Fibroblast of mammary gland (primary cell): Measurements from ENCODE around the gene SPINK9.

Experiments
- DNase-seq: peaks from one replicate; pipeline ENCODE4 v3.0.0-alpha.2; 2010; ENCODE audit warnings: low read depth
- H3K4me3 ChIP-seq: 2 replicates; pipeline ENCODE4 v1.5.1; 2011; ENCODE audit warnings: low read depth, mild to moderate bottlenecking, low read length, moderate library complexity; ENCODE audit not compliant: control insufficient read depth
- CTCF ChIP-seq: conservative IDR thresholded peaks from 2 replicates; pipeline ENCODE4 v1.5.1; 2011; ENCODE audit warnings: low read depth, low read length, inconsistent platforms; ENCODE audit not compliant: control insufficient read depth, insufficient read depth

The SPINK9 gene

GRCh38 chr5:148342371-148343045, 7.1 kb downstream of the SPINK9 start:
- no peak for DNase-seq
- TF ChIP-seq CTCF = no peak
- H3K4me3 ChIP-seq = no peak overlapping the region

- peak; percentile 2 for DNase-seq
- H3K4me3 ChIP-seq = no peak overlapping the region
- TF ChIP-seq CTCF = no peak
Observed at GRCh38 chr5:148343046-148343407, 7.7 kb downstream of the SPINK9 start.

DNA sequence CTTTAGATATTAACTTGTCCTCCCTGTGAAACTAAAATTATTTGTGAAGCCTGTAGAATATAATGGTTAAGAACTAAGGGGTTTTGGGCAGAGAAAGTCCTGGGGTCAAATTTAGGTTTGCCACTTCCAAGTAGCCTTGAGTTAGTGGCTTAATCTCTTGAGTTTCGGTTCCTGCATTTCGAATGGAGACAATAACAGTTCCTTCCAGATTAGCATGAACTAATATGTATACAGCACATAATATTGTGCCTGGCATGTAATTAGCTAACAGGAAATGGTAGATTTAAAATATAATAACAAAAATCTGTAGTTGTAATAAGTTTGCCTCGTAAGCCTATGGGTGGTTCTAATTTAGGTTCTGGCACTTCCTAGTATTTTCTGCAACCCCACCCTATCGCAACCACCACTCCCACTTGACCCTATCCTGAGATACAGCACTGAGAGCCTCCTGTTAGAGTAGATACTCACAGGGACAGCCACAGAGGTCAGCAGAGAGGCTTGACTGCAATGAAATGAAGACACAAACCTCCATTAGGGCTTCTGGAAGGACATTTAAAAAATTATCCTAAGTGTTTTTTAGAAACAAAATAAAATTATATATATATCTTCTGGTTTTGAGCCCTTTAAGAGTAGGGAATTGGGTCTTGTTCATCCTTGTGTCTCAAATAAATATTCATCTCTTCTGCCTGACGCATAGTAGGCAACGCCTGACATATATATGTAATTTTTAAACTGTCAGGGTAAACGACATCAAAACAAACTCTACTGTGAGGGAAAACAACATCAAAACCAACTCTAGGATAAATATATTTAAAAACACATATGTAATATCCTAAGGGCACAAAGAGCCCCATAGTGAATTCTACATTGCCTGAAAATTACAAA, 8.5 kb downstream of the SPINK9 start:
- H3K4me3 ChIP-seq = no peak overlapping the region
- no peak for TF ChIP-seq CTCF
- DNase-seq = no peak

DNA sequence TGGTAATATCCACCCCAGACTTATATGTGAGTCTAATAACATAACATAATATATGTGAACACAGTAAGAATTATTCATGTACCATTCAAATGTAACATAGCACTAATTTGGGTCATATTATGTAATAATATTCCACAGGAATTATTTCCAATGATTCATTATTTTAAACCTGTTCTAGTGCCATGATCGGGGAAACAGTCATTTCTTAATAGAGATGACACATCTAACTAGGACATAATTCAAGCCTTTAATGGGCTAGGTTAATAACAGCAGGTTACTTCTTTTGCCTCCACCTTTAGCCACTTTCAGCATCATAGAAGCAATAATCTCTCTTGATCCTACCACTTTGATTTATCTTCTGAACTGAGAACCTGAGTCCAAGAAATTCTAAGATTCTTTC, 12.3 kb downstream of the SPINK9 start:
- no peak for DNase-seq
- H3K4me3 ChIP-seq = no peak overlapping the region

GRCh38 chr5:148352696-148353095, 17.3 kb downstream of the SPINK9 start:
- TF ChIP-seq CTCF = no peak
- peak; percentile 8 for DNase-seq
- no peak overlapping the region for H3K4me3 ChIP-seq

More for the DNA sequence above, 12.3 kb downstream of the SPINK9 start:
- no peak for TF ChIP-seq CTCF

DNA sequence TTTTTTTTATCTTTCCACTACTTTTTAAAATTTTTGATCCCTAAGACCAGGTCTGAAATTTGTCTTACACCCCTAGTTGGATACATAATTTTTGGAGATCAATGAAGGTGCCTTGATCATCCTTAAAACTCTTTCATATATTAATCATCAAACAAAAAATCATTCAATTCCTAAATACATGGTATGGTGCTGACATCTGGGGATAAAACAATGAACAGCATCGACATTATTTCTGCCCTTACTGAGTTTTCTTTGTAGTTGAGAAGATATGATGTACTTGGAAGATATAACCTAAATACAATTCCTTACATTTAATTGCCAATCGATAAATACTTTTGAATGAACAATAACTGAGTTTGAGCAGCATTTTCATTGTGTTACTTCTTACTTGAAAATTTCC, 18.3 kb downstream of the SPINK9 start:
- no peak overlapping the region for H3K4me3 ChIP-seq
- no peak for TF ChIP-seq CTCF
- no peak for DNase-seq

DNA sequence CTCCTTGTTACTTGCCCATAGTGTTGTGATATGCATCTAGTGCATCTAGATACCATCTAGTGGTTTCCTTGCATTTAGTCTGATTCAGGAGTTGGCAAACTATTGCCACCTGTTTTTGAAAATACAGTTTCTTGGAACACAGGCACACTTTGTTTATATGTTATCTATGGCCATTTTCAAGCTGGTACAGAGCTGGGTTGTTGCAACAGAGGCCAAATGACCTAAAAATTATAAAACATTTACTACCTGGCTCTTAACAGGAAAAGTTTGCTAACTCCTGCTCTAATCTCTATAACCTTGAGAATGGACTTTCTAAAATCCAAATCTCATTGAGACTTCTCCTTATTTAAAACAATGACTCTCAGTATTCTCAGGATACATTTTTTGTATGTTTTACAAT, 29.0 kb downstream of the SPINK9 start:
- DNase-seq = no peak
- no peak overlapping the region for H3K4me3 ChIP-seq
- no peak for TF ChIP-seq CTCF
